Thyroid gland (tissue), 4 donors: Measurements from ENCODE around the gene LIMK2.

Source experiments
- CTCF ChIP-seq, 6 experiments: fragments of 200-600 bp in 3 of 6; fragments of 450-650 bp in 3 of 6; sonication (generic) in 3 of 6; IDR thresholded peaks; one replicate each; pipeline ENCODE4 v1.5.1; 2016 to 2019; ENCODE audit warnings: antibody characterized with exemption in 6 of 6, mild to moderate bottlenecking in 2 of 6, inconsistent platforms in 1 of 6, moderate library complexity in 1 of 6
- POLR2A ChIP-seq, 2 donors: fragments of 450-650 bp; IDR thresholded peaks; one replicate each; pipeline ENCODE4 v1.6.1; 2017; ENCODE audit warnings: antibody characterized with exemption in 2 of 2, mild to moderate bottlenecking in 2 of 2, moderate library complexity in 1 of 2

GRCh38 chr22:31268281-31268680, 56.2 kb downstream of the LIMK2 start:
- TF ChIP-seq POLR2A (IDR thresholded peaks at IDR 0.05) (peak in 1 of 2 donors; percentile 6), CTCF (IDR thresholded peaks at IDR 0.05) (no peak)
